Measurements from ENCODE around the gene FAM110C.

Gene FAM110C

GRCh38 chr2:10222-10875 is 36.0 kb downstream of the FAM110C start:
- in situ Hi-C loops (cut with HindIII; ENCODE audit: low sequenced_read_pairs), result no loop called here

All from endothelial cell of hepatic sinusoid (primary cell).